Esophagus squamous epithelium (tissue), 4 donors: ENCODE data around the gene PSENEN.

Source experiments
- POLR2A ChIP-seq, 4 donors: fragments of 450-650 bp; IDR thresholded peaks; one replicate each; pipeline ENCODE4 v1.6.1; 2017; ENCODE audit warnings: antibody characterized with exemption in 4 of 4, mild to moderate bottlenecking in 4 of 4, moderate library complexity in 3 of 4
- TF ChIP-seq, protein P1 (sequence below), 6 experiments: fragments of 450-650 bp in 4 of 6; fragments of 200-600 bp in 2 of 6; sonication (generic) in 2 of 6; IDR thresholded peaks; one replicate each; pipeline ENCODE4 v1.5.1; 2016 to 2019; ENCODE audit warnings: antibody characterized with exemption in 6 of 6, mild to moderate bottlenecking in 4 of 6, moderate library complexity in 4 of 6

DNA sequence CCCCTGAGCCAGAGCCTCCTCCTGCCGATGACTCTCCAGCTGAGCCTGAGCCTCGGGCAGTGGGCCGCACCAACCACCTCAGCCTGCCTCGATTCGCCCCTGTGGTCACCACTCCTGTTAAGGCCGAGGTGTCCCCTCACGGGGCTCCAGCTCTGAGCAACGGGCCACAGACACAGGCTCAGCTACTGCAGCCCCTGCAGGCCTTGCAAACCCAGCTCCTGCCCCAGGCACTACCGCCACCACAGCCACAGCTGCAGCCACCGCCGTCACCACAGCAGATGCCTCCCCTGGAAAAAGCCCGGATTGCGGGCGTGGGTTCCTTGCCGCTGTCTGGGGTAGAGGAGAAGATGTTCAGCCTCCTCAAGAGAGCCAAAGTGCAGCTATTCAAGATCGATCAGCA lies 24.1 kb upstream of the PSENEN start:
- TF ChIP-seq POLR2A (IDR thresholded peaks at IDR 0.05): no peak
- TF ChIP-seq, protein P1, sequence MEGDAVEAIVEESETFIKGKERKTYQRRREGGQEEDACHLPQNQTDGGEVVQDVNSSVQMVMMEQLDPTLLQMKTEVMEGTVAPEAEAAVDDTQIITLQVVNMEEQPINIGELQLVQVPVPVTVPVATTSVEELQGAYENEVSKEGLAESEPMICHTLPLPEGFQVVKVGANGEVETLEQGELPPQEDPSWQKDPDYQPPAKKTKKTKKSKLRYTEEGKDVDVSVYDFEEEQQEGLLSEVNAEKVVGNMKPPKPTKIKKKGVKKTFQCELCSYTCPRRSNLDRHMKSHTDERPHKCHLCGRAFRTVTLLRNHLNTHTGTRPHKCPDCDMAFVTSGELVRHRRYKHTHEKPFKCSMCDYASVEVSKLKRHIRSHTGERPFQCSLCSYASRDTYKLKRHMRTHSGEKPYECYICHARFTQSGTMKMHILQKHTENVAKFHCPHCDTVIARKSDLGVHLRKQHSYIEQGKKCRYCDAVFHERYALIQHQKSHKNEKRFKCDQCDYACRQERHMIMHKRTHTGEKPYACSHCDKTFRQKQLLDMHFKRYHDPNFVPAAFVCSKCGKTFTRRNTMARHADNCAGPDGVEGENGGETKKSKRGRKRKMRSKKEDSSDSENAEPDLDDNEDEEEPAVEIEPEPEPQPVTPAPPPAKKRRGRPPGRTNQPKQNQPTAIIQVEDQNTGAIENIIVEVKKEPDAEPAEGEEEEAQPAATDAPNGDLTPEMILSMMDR (IDR thresholded peaks at IDR 0.05): no peak
